Esophagus muscularis mucosa (tissue), 4 donors: ENCODE data around the gene NUDT1. TPM values are rescaled to one million over a fixed set of nuclear protein-coding genes. Genes with fewer than 3 reads are reported as not detected.

Source experiments
- DNase-seq: peaks from one replicate; pipeline ENCODE4 v3.0.0-alpha.2; 2017; ENCODE audit errors: extremely low spot score
- H3K27ac ChIP-seq, 4 donors: fragments of 200-600 bp; sonication (generic); replicated peaks in 1 of 4; 1 replicate in 3 of 4; 2 replicates in 1 of 4; pipeline ENCODE4 v1.5.1; 2016 to 2019; ENCODE audit warnings: mild to moderate bottlenecking in 1 of 4
- H3K27me3 ChIP-seq, 4 donors: fragments of 200-600 bp; sonication (generic); one replicate each; pipeline versions ENCODE4 v1.5.1 to v1.6.0; 2016 to 2019
- H3K36me3 ChIP-seq, 4 donors: fragments of 200-600 bp; sonication (generic); one replicate each; pipeline ENCODE4 v1.5.1; 2016 to 2019
- H3K4me1 ChIP-seq, 4 donors: fragments of 200-600 bp; sonication (generic); one replicate each; pipeline ENCODE4 v1.5.1; 2016 to 2019
- H3K4me3 ChIP-seq, 4 donors: fragments of 200-600 bp; sonication (generic); 1 replicate in 2 of 4; 2 replicates in 2 of 4; pipeline ENCODE4 v1.5.1; 2016 to 2019; ENCODE audit warnings: mild to moderate bottlenecking in 4 of 4, moderate library complexity in 1 of 4
- H3K9me3 ChIP-seq, 4 donors: fragments of 200-600 bp; sonication (generic); 1 replicate in 3 of 4; 2 replicates in 1 of 4; pipeline ENCODE4 v1.5.1; 2016 to 2019
- CTCF ChIP-seq, 3 experiments: fragments of 200-600 bp in 2 of 3; fragments of 450-650 bp in 1 of 3; sonication (generic) in 2 of 3; IDR thresholded peaks; one replicate each; pipeline ENCODE4 v1.5.1; 2017 to 2019; ENCODE audit warnings: antibody characterized with exemption in 3 of 3, mild to moderate bottlenecking in 2 of 3, moderate library complexity in 1 of 3
- EP300 ChIP-seq: sonication (generic); formaldehyde crosslinking; IDR thresholded peaks from one replicate; pipeline ENCODE4 v1.6.1; 2017; ENCODE audit warnings: antibody characterized with exemption
- POLR2A ChIP-seq: fragments of 450-650 bp; IDR thresholded peaks from one replicate; pipeline ENCODE4 v1.6.1; 2017; ENCODE audit warnings: antibody characterized with exemption, moderate library complexity, mild to moderate bottlenecking, low read depth
- POLR2AphosphoS5 ChIP-seq, 2 donors: sonication (generic); formaldehyde crosslinking; IDR thresholded peaks; one replicate each; pipeline ENCODE4 v1.6.1; 2017; ENCODE audit warnings: antibody characterized with exemption in 2 of 2
- WGBS: methylation state at CpG from one replicate; pipeline ENCODE4 v1.1.5; 2018; 5-methylcytosine and 5-hydroxymethylcytosine counted together
- intact Hi-C: fragments of 100-400 bp; cut with DNase I; formaldehyde crosslinking; loops from one replicate; pipeline ENCODE4 v1.15.1; 2023
- total RNA-seq, 4 donors: library from RNA; depleted of rRNA; stranded (reverse); fragments of >200 nt; gene quantifications; one replicate each; pipeline versions ENCODE4 v1.1.0 to v1.2.1, GENCODE V29; 2016

NUDT1 gene
- total RNA-seq, 4 donors from 2014 or later, result 10.9 to 18.7 (median 18.0) TPM

GRCh38 chr7:2225830-2226229 lies 16.2 kb upstream of the NUDT1 start:
- Histone ChIP-seq H3K36me3 (peaks cover 16 to 90% (median 83%) of the 10 kb centered on the region in 4 donors), H3K9me3 (no peaks in the 10 kb centered on the region), H3K4me1 (peaks cover 4 to 22% (median 15%) of the 10 kb centered on the region in 4 donors), H3K27me3 (no peaks in the 10 kb centered on the region), H3K27ac (no peak overlapping the region), H3K4me3 (no peak overlapping the region)
- WGBS, result 93% methylated on average over 13 of the region's 13 CpGs
- no peak for TF ChIP-seq EP300
- no peak for TF ChIP-seq CTCF (IDR thresholded peaks at IDR 0.05)
- no peak for TF ChIP-seq POLR2A
- TF ChIP-seq POLR2AphosphoS5 (IDR thresholded peaks at IDR 0.05), result no peak
- intact Hi-C loops, result no loop called here
- DNase-seq, result no peak

GRCh38 chr7:2227699-2228098 lies 14.3 kb upstream of the NUDT1 start:
- WGBS, result 91% methylated on average over 13 of the region's 15 CpGs
- H3K27ac ChIP-seq, result no peak overlapping the region

GRCh38 chr7:2228921-2229320 lies 13.1 kb upstream of the NUDT1 start:
- Histone ChIP-seq H3K9me3 (no peaks in the 10 kb centered on the region), H3K4me1 (peaks cover 24 to 43% (median 36%) of the 10 kb centered on the region in 4 donors), H3K4me3 (no peak overlapping the region), H3K27me3 (no peaks in the 10 kb centered on the region), H3K36me3 (peaks cover 16 to 60% (median 53%) of the 10 kb centered on the region in 4 donors), H3K27ac (no peak overlapping the region)
- TF ChIP-seq EP300, result no peak
- TF ChIP-seq CTCF (IDR thresholded peaks at IDR 0.05), result no peak
- TF ChIP-seq POLR2AphosphoS5 (IDR thresholded peaks at IDR 0.05), result no peak
- no peak for TF ChIP-seq POLR2A
- no peak for DNase-seq
- intact Hi-C loops, result no loop called here
- WGBS, result 85% methylated on average over 8 of the region's 8 CpGs

More at GRCh38 chr7:2227699-2228098, 14.3 kb upstream of the NUDT1 start:
- no peak overlapping the region for H3K4me3 ChIP-seq
- TF ChIP-seq CTCF (IDR thresholded peaks at IDR 0.05), result no peak
- TF ChIP-seq POLR2A, result no peak
- no peak for TF ChIP-seq POLR2AphosphoS5 (IDR thresholded peaks at IDR 0.05)
- TF ChIP-seq EP300, result no peak
- no peak for DNase-seq
- peaks cover 18 to 37% (median 29%) of the 10 kb centered on the region in 4 donors for H3K4me1 ChIP-seq
- intact Hi-C loops, result no loop called here
- peaks cover 16 to 71% (median 64%) of the 10 kb centered on the region in 4 donors for H3K36me3 ChIP-seq
- no peaks in the 10 kb centered on the region for H3K9me3 ChIP-seq
- no peaks in the 10 kb centered on the region for H3K27me3 ChIP-seq

GRCh38 chr7:2229467-2229866 lies 12.6 kb upstream of the NUDT1 start:
- 96% methylated on average over 7 of the region's 7 CpGs for WGBS
- Histone ChIP-seq H3K9me3 (no peaks in the 10 kb centered on the region), H3K4me1 (peaks cover 24 to 45% (median 34%) of the 10 kb centered on the region in 4 donors), H3K27ac (no peak overlapping the region), H3K4me3 (no peak overlapping the region), H3K27me3 (no peaks in the 10 kb centered on the region), H3K36me3 (peaks cover 18 to 59% (median 53%) of the 10 kb centered on the region in 4 donors)
- TF ChIP-seq POLR2A (no peak), EP300 (no peak), CTCF (IDR thresholded peaks at IDR 0.05) (no peak), POLR2AphosphoS5 (IDR thresholded peaks at IDR 0.05) (no peak)
- intact Hi-C loops, result no loop called here
- DNase-seq, result no peak

GRCh38 chr7:2230226-2230625 lies 11.8 kb upstream of the NUDT1 start:
- H3K27me3 ChIP-seq, result no peaks in the 10 kb centered on the region
- WGBS, result 94% methylated on average over 5 of the region's 8 CpGs
- TF ChIP-seq POLR2A (no peak), POLR2AphosphoS5 (IDR thresholded peaks at IDR 0.05) (no peak), EP300 (no peak), CTCF (IDR thresholded peaks at IDR 0.05) (no peak)
- intact Hi-C loops, result no loop called here
- DNase-seq, result no peak
- peaks cover 24 to 45% (median 34%) of the 10 kb centered on the region in 4 donors for H3K4me1 ChIP-seq
- no peak overlapping the region for H3K4me3 ChIP-seq
- no peaks in the 10 kb centered on the region for H3K9me3 ChIP-seq
- H3K27ac ChIP-seq, result no peak overlapping the region
- peaks cover 21 to 59% (median 53%) of the 10 kb centered on the region in 4 donors for H3K36me3 ChIP-seq
